Measurements from ENCODE around the gene TIMM10.

DNA sequence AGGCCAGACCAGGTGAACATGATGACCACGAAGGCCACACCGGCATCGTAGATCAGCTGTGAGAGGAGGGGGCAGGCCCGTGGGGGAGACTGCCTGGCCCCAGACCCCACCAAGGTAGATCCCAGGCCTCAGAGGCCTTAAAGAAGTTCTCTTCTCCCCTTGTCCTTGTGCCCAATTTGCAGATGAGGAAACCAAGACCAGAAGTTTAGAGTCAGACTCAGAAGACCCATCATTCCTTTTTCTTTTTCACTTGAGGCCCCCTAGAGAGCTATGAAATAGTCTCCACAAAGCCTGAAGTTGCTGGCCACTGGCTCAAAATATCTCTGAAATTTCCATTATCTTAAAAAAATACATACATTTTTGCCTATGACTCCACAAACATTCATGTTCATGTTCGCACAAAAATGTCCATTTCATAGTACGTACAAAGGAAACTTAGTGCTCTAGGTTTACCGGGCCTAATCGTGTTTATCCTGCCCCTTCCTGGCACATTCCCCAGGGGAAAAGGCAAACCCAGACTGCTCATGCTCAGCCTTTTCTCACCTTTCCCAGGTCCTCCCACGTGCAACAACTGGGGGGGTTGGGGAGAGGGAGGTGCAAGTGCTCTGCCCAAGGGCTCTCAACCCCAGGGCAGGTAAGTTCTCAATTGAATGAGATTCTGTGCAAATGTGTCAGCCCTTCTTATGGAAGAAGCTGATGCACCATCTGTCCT, 34.3 kb downstream of the TIMM10 start:
- TF ChIP-seq POLR2A (IDR thresholded peaks at IDR 0.05): no peak
- TF ChIP-seq, protein P1, sequence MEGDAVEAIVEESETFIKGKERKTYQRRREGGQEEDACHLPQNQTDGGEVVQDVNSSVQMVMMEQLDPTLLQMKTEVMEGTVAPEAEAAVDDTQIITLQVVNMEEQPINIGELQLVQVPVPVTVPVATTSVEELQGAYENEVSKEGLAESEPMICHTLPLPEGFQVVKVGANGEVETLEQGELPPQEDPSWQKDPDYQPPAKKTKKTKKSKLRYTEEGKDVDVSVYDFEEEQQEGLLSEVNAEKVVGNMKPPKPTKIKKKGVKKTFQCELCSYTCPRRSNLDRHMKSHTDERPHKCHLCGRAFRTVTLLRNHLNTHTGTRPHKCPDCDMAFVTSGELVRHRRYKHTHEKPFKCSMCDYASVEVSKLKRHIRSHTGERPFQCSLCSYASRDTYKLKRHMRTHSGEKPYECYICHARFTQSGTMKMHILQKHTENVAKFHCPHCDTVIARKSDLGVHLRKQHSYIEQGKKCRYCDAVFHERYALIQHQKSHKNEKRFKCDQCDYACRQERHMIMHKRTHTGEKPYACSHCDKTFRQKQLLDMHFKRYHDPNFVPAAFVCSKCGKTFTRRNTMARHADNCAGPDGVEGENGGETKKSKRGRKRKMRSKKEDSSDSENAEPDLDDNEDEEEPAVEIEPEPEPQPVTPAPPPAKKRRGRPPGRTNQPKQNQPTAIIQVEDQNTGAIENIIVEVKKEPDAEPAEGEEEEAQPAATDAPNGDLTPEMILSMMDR (IDR thresholded peaks at IDR 0.05): no peak
